H1 (cell line): ENCODE data around the gene PRKD1. TPM values are rescaled to one million over a fixed set of nuclear protein-coding genes. Genes with fewer than 3 reads are reported as not detected.

ENCODE experiments used
- CTCF ChIA-PET: fragments of 300-600 bp; sonication (Branson Sonifier 250); formaldehyde crosslinking; loops from one replicate; lab custom pipeline; 2021; ENCODE audit not compliant: partially characterized antibody; lab: Charles Lee
- POLR2A ChIA-PET: fragments of 300-600 bp; sonication (Branson Sonifier 250); formaldehyde crosslinking; loops from one replicate; lab custom pipeline; 2021; ENCODE audit warnings: inconsistent platforms; ENCODE audit not compliant: partially characterized antibody; lab: Charles Lee
- DNase-seq, 2 experiments: peaks; one replicate each; pipeline versions ENCODE4 v3.0.0 to v3.0.0-alpha.2; 2010 to 2022; ENCODE audit warnings: low spot score in 2 of 2, low read depth in 1 of 2, mixed read lengths in 1 of 2
- FAIRE-seq: peaks from 2 replicates; lab custom pipeline; 2011; peaks lifted over from hg19 to GRCh38; lab: Jason Lieb, UNC
- H2AFZ ChIP-seq: 2 replicates; pipeline ENCODE4 v1.8.1; 2012; ENCODE audit warnings: low read length, inconsistent platforms
- H2AK5ac ChIP-seq: 2 replicates; pipeline ENCODE4 v1.6.1; 2013; ENCODE audit warnings: low read depth, low read length
- H2BK120ac ChIP-seq: replicated peaks from 2 replicates; pipeline ENCODE3; 2013; ENCODE audit warnings: low read depth, low read length, inconsistent platforms
- H2BK12ac ChIP-seq: 2 replicates; pipeline ENCODE4 v1.6.1; 2013; ENCODE audit warnings: low read depth, low read length
- H2BK15ac ChIP-seq: 2 replicates; pipeline ENCODE4 v1.6.1; 2013; ENCODE audit warnings: low read length
- H2BK20ac ChIP-seq: 2 replicates; pipeline ENCODE4 v1.6.1; 2013; ENCODE audit warnings: low read length
- H2BK5ac ChIP-seq: 2 replicates; pipeline ENCODE4 v1.6.1; 2013; ENCODE audit warnings: low read depth, low read length
- H3K14ac ChIP-seq: 2 replicates; pipeline ENCODE4 v1.6.1; 2013; ENCODE audit warnings: inconsistent platforms; ENCODE audit not compliant: insufficient read length
- H3K18ac ChIP-seq: 2 replicates; pipeline ENCODE4 v1.6.1; 2013; ENCODE audit warnings: low read length; ENCODE audit errors: extremely low read depth
- H3K23ac ChIP-seq: 2 replicates; pipeline ENCODE4 v1.6.1; 2013; ENCODE audit warnings: inconsistent platforms; ENCODE audit not compliant: insufficient read length
- H3K23me2 ChIP-seq: 2 replicates; pipeline ENCODE4 v1.6.1; 2013; ENCODE audit warnings: low read depth, low read length
- H3K27ac ChIP-seq: 2 replicates; pipeline ENCODE4 v1.6.1; 2011; ENCODE audit warnings: low read depth, low read length, inconsistent platforms
- H3K27me3 ChIP-seq, 4 experiments: replicated peaks in 1 of 4; 1 replicate in 1 of 4; 2 replicates in 3 of 4; pipeline versions ENCODE4 v1.6.1 to v1.8.1; 2011 to 2013; ENCODE audit warnings: low read length in 3 of 4, mild to moderate bottlenecking in 3 of 4, inconsistent platforms in 2 of 4, mixed read lengths in 2 of 4, moderate library complexity in 1 of 4; ENCODE audit not compliant: control insufficient read depth in 3 of 4, insufficient read depth in 3 of 4; ENCODE audit errors: extremely low read depth in 1 of 4
- H3K36me3 ChIP-seq, 4 experiments: 2 replicates each; pipeline versions ENCODE4 v1.6.1 to v1.8.1; 2011 to 2013; ENCODE audit warnings: mild to moderate bottlenecking in 4 of 4, low read length in 3 of 4, moderate library complexity in 2 of 4, control low read depth in 1 of 4, inconsistent platforms in 1 of 4; ENCODE audit not compliant: insufficient read depth in 4 of 4, control insufficient read depth in 2 of 4
- H3K4ac ChIP-seq: replicated peaks from 2 replicates; pipeline ENCODE3; 2013; ENCODE audit warnings: low read length, low read depth, mixed read lengths, inconsistent platforms; ENCODE audit not compliant: insufficient read length
- H3K4me1 ChIP-seq, 4 experiments: replicated peaks in 1 of 4; 1 replicate in 1 of 4; 2 replicates in 3 of 4; pipeline versions ENCODE4 v1.6.1 to v1.8.1; 2011 to 2013; ENCODE audit warnings: low read length in 3 of 4, inconsistent platforms in 2 of 4, mixed read lengths in 1 of 4; ENCODE audit not compliant: insufficient read depth in 4 of 4, control insufficient read depth in 3 of 4
- H3K4me2 ChIP-seq, 2 experiments: 2 replicates each; pipeline versions ENCODE4 v1.6.1 to v1.8.1; 2011 to 2013; ENCODE audit warnings: low read depth in 2 of 2, low read length in 2 of 2, control low read depth in 1 of 2, inconsistent platforms in 1 of 2, mild to moderate bottlenecking in 1 of 2; ENCODE audit not compliant: insufficient read depth in 1 of 2
- H3K4me3 ChIP-seq, 4 experiments: fragments of 200-600, 300-600 bp in 1 of 4; sonication (generic), shearing (Covaris generic), sonication (Bioruptor Twin) in 1 of 4; 2 replicates each; pipeline versions ENCODE4 v1.5.1 to v1.8.1; 2011 to 2016; ENCODE audit warnings: low read length in 4 of 4, low read depth in 3 of 4, control low read depth in 2 of 4, inconsistent platforms in 2 of 4, mild to moderate bottlenecking in 2 of 4, mixed read lengths in 1 of 4, moderate library complexity in 1 of 4; ENCODE audit not compliant: insufficient read depth in 2 of 4; ENCODE audit errors: extremely low read depth in 1 of 4
- H3K56ac ChIP-seq: replicated peaks from 2 replicates; pipeline ENCODE3; 2013; ENCODE audit warnings: low read depth, mild to moderate bottlenecking, mixed read lengths, low read length, inconsistent platforms; ENCODE audit not compliant: insufficient read length
- H3K79me1 ChIP-seq: 2 replicates; pipeline ENCODE4 v1.6.1; 2013; ENCODE audit warnings: low read depth, low read length, control low read depth
- H3K79me2 ChIP-seq, 2 experiments: 2 replicates each; pipeline versions ENCODE4 v1.6.1 to v1.8.1; 2012 to 2013; ENCODE audit warnings: low read length in 2 of 2, mild to moderate bottlenecking in 2 of 2, inconsistent platforms in 1 of 2; ENCODE audit not compliant: insufficient read depth in 2 of 2, control insufficient read depth in 1 of 2
- H3K9ac ChIP-seq, 4 experiments: replicated peaks in 1 of 4; 1 replicate in 1 of 4; 2 replicates in 3 of 4; pipeline versions ENCODE4 v1.6.1 to v1.8.1; 2011 to 2013; ENCODE audit warnings: low read depth in 3 of 4, low read length in 3 of 4, control low read depth in 2 of 4, mild to moderate bottlenecking in 2 of 4, moderate library complexity in 2 of 4, inconsistent platforms in 1 of 4; ENCODE audit errors: extremely low read depth in 1 of 4
- H3K9me3 ChIP-seq, 2 experiments: 2 replicates each; pipeline versions ENCODE4 v1.6.1 to v1.8.1; 2012 to 2013; ENCODE audit warnings: mild to moderate bottlenecking in 2 of 2, moderate library complexity in 2 of 2, control low read depth in 1 of 2, inconsistent platforms in 1 of 2, low read depth in 1 of 2, low read length in 1 of 2, mixed read lengths in 1 of 2; ENCODE audit not compliant: insufficient read depth in 2 of 2
- H4K20me1 ChIP-seq, 2 experiments: replicated peaks in 1 of 2; 2 replicates each; pipeline versions ENCODE3 to v1.8.1; 2011 to 2013; ENCODE audit warnings: inconsistent platforms in 2 of 2, low read length in 2 of 2, mild to moderate bottlenecking in 1 of 2; ENCODE audit not compliant: insufficient read depth in 2 of 2, control insufficient read depth in 1 of 2
- H4K5ac ChIP-seq: 2 replicates; pipeline ENCODE4 v1.6.1; 2013; ENCODE audit warnings: low read length, low read depth, mixed read lengths, inconsistent platforms; ENCODE audit not compliant: insufficient read length
- H4K8ac ChIP-seq: 2 replicates; pipeline ENCODE4 v1.8.0; 2013; ENCODE audit warnings: mild to moderate bottlenecking, moderate library complexity, low read length, inconsistent platforms; ENCODE audit not compliant: insufficient read depth; ENCODE audit errors: extremely low read depth
- H4K91ac ChIP-seq: replicated peaks from 2 replicates; pipeline ENCODE3; 2013; ENCODE audit warnings: low read length, mixed read lengths, inconsistent platforms; ENCODE audit not compliant: insufficient read length
- ASH2L ChIP-seq: fragments of 200-600, 300-600 bp; sonication (generic); IDR thresholded peaks from one replicate; pipeline ENCODE4 v1.7.1; 2017; ENCODE audit warnings: low read length
- BCL11A ChIP-seq, 2 experiments: IDR thresholded peaks; one replicate each; pipeline ENCODE4 v1.6.1; 2011; ENCODE audit warnings: low read depth in 2 of 2, low read length in 2 of 2, mild to moderate bottlenecking in 2 of 2
- CREB1 ChIP-seq: IDR thresholded peaks from 2 replicates; pipeline ENCODE4 v1.6.1; 2012; ENCODE audit warnings: inconsistent platforms
- EGR1 ChIP-seq: IDR thresholded peaks from 2 replicates; pipeline ENCODE4 v1.6.1; 2011; ENCODE audit warnings: low read depth, low read length, borderline replicate concordance
- EP300 ChIP-seq, 2 experiments: IDR thresholded peaks; 1 replicate in 1 of 2; 2 replicates in 1 of 2; pipeline ENCODE4 v1.6.1; 2011 to 2012; ENCODE audit warnings: low read depth in 2 of 2, low read length in 2 of 2, mild to moderate bottlenecking in 2 of 2, borderline replicate concordance in 1 of 2, inconsistent platforms in 1 of 2, moderate library complexity in 1 of 2
- EZH2 ChIP-seq: fragments of 200-600 bp; sonication (generic); IDR thresholded peaks from 2 replicates; pipeline ENCODE4 v1.7.1; 2012; ENCODE audit warnings: low read depth, mild to moderate bottlenecking, moderate library complexity, low read length, inconsistent platforms; ENCODE audit not compliant: severe bottlenecking
- GTF2F1 ChIP-seq: IDR thresholded peaks from 2 replicates; pipeline ENCODE4 v1.6.1; 2012; ENCODE audit warnings: low read depth, low read length, improper control_type of control experiment, borderline replicate concordance
- KDM4A ChIP-seq: IDR thresholded peaks from one replicate; pipeline ENCODE4 v1.7.1; 2012; ENCODE audit warnings: low read depth, mild to moderate bottlenecking, moderate library complexity, low read length, inconsistent platforms; ENCODE audit not compliant: severe bottlenecking
- SAP30 ChIP-seq: fragments of 300-600 bp; sonication (generic); IDR thresholded peaks from 2 replicates; pipeline ENCODE4 v1.7.1; 2012; ENCODE audit warnings: low read length, moderate library complexity, mild to moderate bottlenecking, inconsistent platforms; ENCODE audit not compliant: insufficient read depth, insufficient replicate concordance
- SUZ12 ChIP-seq: fragments of 200-600 bp; sonication (generic); IDR thresholded peaks from 2 replicates; pipeline ENCODE4 v1.6.1; 2012; ENCODE audit warnings: mild to moderate bottlenecking, inconsistent platforms, low read length, moderate library complexity, mixed read lengths
- TAF1 ChIP-seq: IDR thresholded peaks from 2 replicates; pipeline ENCODE4 v1.6.1; 2011; ENCODE audit warnings: mild to moderate bottlenecking, low read depth, low read length
- TEAD4 ChIP-seq: IDR thresholded peaks from 2 replicates; pipeline ENCODE4 v1.6.1; 2012; ENCODE audit warnings: low read depth, low read length, inconsistent platforms, mixed read lengths
- whole genome bisulfite sequencing, 2 experiments: shearing (Covaris generic) in 1 of 2; methylation state at CpG; one replicate each; pipeline versions ENCODE4 v1.1.6 to v1.1.7; 2013 to 2015; ENCODE audit warnings: low lambda C conversion rate in 2 of 2, mixed read lengths in 2 of 2, inconsistent platforms in 1 of 2, low coverage in 1 of 2, missing lambda C conversion rate in 1 of 2; ENCODE audit not compliant: insufficient replicate concordance in 2 of 2, insufficient coverage in 1 of 2, insufficient read length in 1 of 2; ENCODE audit errors: extremely low coverage in 1 of 2, missing lambda C conversion rate in 1 of 2; 5-methylcytosine and 5-hydroxymethylcytosine counted together
- polyA plus RNA-seq, 7 experiments: library from polyadenylated mRNA; depleted of rRNA in 3 of 7; stranded (reverse) in 5 of 7; unstranded in 2 of 7; fragments of >200 nt in 5 of 7; fragments of 200-250 nt in 2 of 7; gene quantifications; 1 replicate in 5 of 7; 2 replicates in 1 of 7; 4 replicates in 1 of 7; pipeline versions ENCODE4 v1.2.1 to v1.2.3, GENCODE V29; 2011 to 2013; ENCODE audit warnings: missing spikeins in 2 of 7, mixed read lengths in 2 of 7
- total RNA-seq: library from RNA; stranded (reverse); fragmentation: NEBNext Ultra II Directional; extraction: Animal tissue kit (Norgen Biotek cat#: 25700); gene quantifications from 2 replicates; pipeline ENCODE4 v1.2.1, GENCODE V29; 2021

PRKD1 gene
- total and polyA plus RNA-seq, 2 of the 8 experiments (the other 6 are each of a cell fraction or from before 2014, with no cell fraction given) = 3.6 to 6.8 TPM

DNA sequence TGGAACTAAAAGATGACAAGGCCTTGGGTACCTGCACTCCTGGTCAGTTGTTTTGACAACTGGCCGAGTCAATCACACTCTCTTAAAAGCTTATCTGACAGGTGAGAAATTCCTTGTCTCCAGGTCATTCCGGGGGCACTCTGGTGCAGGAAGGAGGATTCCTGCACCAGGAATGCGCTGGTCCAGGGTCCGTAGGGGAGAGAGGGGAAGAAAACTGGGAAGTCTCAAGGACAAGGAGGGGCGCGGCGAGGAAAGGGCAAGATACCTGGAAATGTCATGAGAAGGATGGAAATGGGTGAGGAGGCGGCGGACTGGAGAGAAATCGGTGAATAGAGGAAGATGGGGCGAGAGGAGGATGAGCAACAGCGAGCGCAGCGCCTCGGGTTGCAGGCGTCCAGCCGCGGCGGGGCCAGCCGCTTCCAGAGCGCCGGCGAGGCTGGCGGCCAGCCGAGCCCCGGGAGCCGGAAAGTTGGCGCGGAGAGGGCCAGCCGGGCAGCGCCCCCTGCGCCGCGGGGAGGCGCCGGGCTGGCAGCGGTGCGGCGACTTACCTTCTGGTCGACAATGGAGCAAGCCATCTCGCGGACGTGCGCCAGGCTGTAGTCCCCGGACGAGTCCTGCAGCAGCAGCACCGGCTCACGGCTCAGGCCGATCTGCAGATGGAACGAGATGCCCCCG is 809 bp downstream of the PRKD1 start:
- Histone ChIP-seq H3K14ac (no peak overlapping the region), H3K9me3 (no peaks in the 10 kb centered on the region), H2BK5ac (no peak overlapping the region), H3K27ac (no peak overlapping the region), H2BK12ac (no peak overlapping the region), H3K18ac (0 out of 2 replicates have a peak overlapping the region, but pooled peaks have one; percentile 51), H3K23ac (no peak overlapping the region), H3K9ac (peak overlapping the region in 3 of 4 experiments; percentile 34 to 67 (median 50); a peak in 3 of 7 replicates), H3K4ac (no peak overlapping the region), H2BK120ac (no peak overlapping the region), H3K4me3 (peak overlapping the region; percentile 59 to 91 (median 69)), H3K56ac (no peak overlapping the region), H3K23me2 (peaks cover 14% of the 10 kb centered on the region), H2AK5ac (no peak overlapping the region), H2BK15ac (no peak overlapping the region), H3K36me3 (no peaks in the 10 kb centered on the region), H2AFZ (peak overlapping the region; percentile 87; the same call in 1 of the 2 replicates), H2BK20ac (no peak overlapping the region), H3K79me2 (no peaks in the 10 kb centered on the region), H4K8ac (peak overlapping the region; percentile 51; the same call in 1 of the 2 replicates), H3K27me3 (peaks cover 0 to 12% (median 9%) of the 10 kb centered on the region in 4 experiments; a peak in 5 of 7 replicates), H3K79me1 (no peaks in the 10 kb centered on the region), H3K4me2 (peak overlapping the region; percentile 92 to 99), H3K4me1 (peaks cover 4 to 15% (median 6%) of the 10 kb centered on the region in 4 experiments; a peak in 6 of 7 replicates), H4K20me1 (peaks cover 2 to 7% of the 10 kb centered on the region in 2 experiments), H4K5ac (no peak overlapping the region), H4K91ac (no peak overlapping the region)
- no peak for TF ChIP-seq EP300 (IDR thresholded peaks at IDR 0.05; ENCODE audit: borderline replicate concordance in 1 of 2, low read depth in 2 of 2, low read length in 2 of 2)
- TF ChIP-seq EZH2 = peak; percentile 22
- TF ChIP-seq TAF1 = 0 out of 2 replicates have a peak, but pooled peaks have one; percentile 31
- 0 out of 2 replicates have a peak, but pooled peaks have one; percentile 31 for TF ChIP-seq SUZ12
- TF ChIP-seq TEAD4 = peak; percentile 72; the same call in 1 of the 2 replicates
- TF ChIP-seq SAP30 = peak; percentile 65
- TF ChIP-seq ASH2L = peak; percentile 38
- no peak for TF ChIP-seq BCL11A (IDR thresholded peaks at IDR 0.05; ENCODE audit: low read depth in 2 of 2, low read length in 2 of 2)
- TF ChIP-seq KDM4A = peak; percentile 97
- TF ChIP-seq CREB1 = no peak
- no peak for TF ChIP-seq EGR1
- no peak for TF ChIP-seq GTF2F1
- POLR2A ChIA-PET = no interaction called here
- 2% methylated on average over 39 of the region's 51 CpGs; no CpG with 5 or more reads in 1 of the 2 experiments for WGBS, 2 experiments
- FAIRE-seq (no peak), DNase-seq (peak in 1 of 2 experiments; percentile 70)
- CTCF ChIA-PET = no interaction called here
